H1 (cell line): ENCODE data around the gene MACF1. TPM values are rescaled to one million over a fixed set of nuclear protein-coding genes. Genes with fewer than 3 reads are reported as not detected.

Experiments used
- BRCA1 ChIP-seq: IDR thresholded peaks from 2 replicates; pipeline ENCODE4 v1.6.1; 2012; ENCODE audit warnings: low read depth, low read length, improper control_type of control experiment
- RBBP5 ChIP-seq: IDR thresholded peaks from 2 replicates; pipeline ENCODE4 v1.7.1; 2012; ENCODE audit warnings: low read depth, mild to moderate bottlenecking, inconsistent platforms, low read length, moderate library complexity, borderline replicate concordance
- ZNF274 ChIP-seq: IDR thresholded peaks from 2 replicates; pipeline ENCODE4 v1.7.0; 2012; ENCODE audit warnings: low read length, borderline replicate concordance; ENCODE audit errors: extremely low read depth
- polyA plus RNA-seq, 7 experiments: library from polyadenylated mRNA; depleted of rRNA in 3 of 7; stranded (reverse) in 5 of 7; unstranded in 2 of 7; fragments of >200 nt in 5 of 7; fragments of 200-250 nt in 2 of 7; gene quantifications; 1 replicate in 5 of 7; 2 replicates in 1 of 7; 4 replicates in 1 of 7; pipeline versions ENCODE4 v1.2.1 to v1.2.3, GENCODE V29; 2011 to 2013; ENCODE audit warnings: missing spikeins in 2 of 7, mixed read lengths in 2 of 7
- total RNA-seq: library from RNA; stranded (reverse); fragmentation: NEBNext Ultra II Directional; extraction: Animal tissue kit (Norgen Biotek cat#: 25700); gene quantifications from 2 replicates; pipeline ENCODE4 v1.2.1, GENCODE V29; 2021
- TF ChIP-seq, protein P1 (sequence below): IDR thresholded peaks from 2 replicates; pipeline ENCODE4 v1.6.1; 2012; ENCODE audit warnings: inconsistent platforms

Gene MACF1
- total and polyA plus RNA-seq, 2 of the 8 experiments (the other 6 are each of a cell fraction or from before 2014, with no cell fraction given) = 59.8 to 285 TPM

DNA sequence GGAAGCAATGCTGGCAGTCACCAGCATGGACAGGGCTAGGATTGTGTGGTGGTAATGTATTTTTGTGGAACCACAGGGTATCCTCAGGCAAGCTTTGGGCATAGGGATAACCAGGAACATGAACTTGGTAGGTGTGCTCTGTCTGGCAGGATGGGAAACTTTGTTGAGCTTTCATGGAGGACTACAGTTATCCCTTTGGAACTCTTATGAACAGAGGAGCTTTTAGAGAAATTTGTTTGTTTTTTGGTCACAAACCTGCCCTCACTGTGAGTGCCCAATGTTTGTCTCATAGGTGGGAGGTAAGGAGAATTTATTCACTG lies 54.4 kb downstream of the MACF1 start (continued):
- no peak for TF ChIP-seq BRCA1
- TF ChIP-seq ZNF274 = no peak
- TF ChIP-seq, protein P1, sequence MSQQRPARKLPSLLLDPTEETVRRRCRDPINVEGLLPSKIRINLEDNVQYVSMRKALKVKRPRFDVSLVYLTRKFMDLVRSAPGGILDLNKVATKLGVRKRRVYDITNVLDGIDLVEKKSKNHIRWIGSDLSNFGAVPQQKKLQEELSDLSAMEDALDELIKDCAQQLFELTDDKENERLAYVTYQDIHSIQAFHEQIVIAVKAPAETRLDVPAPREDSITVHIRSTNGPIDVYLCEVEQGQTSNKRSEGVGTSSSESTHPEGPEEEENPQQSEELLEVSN = no peak
- TF ChIP-seq RBBP5 = no peak
